ENCODE data around the gene KXD1.
A peak's percentile ranks its signal among the peaks of the same experiment; 100 is the strongest.
"Not testable (repeated sequence)": the region's sequence is repeated elsewhere in the genome, so short reads cannot be mapped to it uniquely, and the experiment has no call there.

Gene KXD1

GRCh38 chr19:18539372-18539771 is 18.3 kb upstream of the KXD1 start:
- H3K36me3 ChIP-seq (ENCODE audit: control insufficient read depth, insufficient read depth, low read length): peaks cover 30% of the 10 kb centered on the region
- no peak overlapping the region for H3K4me3 ChIP-seq (replicated peaks; ENCODE audit: low read depth, low read length)
- no peaks in the 10 kb centered on the region for H3K27me3 ChIP-seq (replicated peaks; ENCODE audit: control insufficient read depth, insufficient read depth, low read length)
- no peak for DNase-seq (ENCODE audit: extremely low read depth, insufficient read length)
- no peak for TF ChIP-seq CTCF (IDR thresholded peaks at IDR 0.05; ENCODE audit: insufficient read depth, low read length, poor library complexity, severe bottlenecking)

- not testable (repeated sequence) for DNase-seq (ENCODE audit: extremely low read depth, insufficient read length); H3K27me3 ChIP-seq (replicated peaks; ENCODE audit: control insufficient read depth, insufficient read depth, low read length); H3K4me3 ChIP-seq (replicated peaks; ENCODE audit: low read depth, low read length)
- peaks cover 30% of the 10 kb centered on the region for H3K36me3 ChIP-seq (ENCODE audit: control insufficient read depth, insufficient read depth, low read length)
These were observed 17.5 kb upstream of the KXD1 start for GRCh38 chr19:18540200-18540599.

GRCh38 chr19:18541258-18541991 is 16.2 kb upstream of the KXD1 start:
- Histone ChIP-seq H3K4me3 (replicated peaks; ENCODE audit: low read depth, low read length) (no peak overlapping the region), H3K36me3 (ENCODE audit: control insufficient read depth, insufficient read depth, low read length) (peaks cover 24% of the 10 kb centered on the region), H3K27me3 (replicated peaks; ENCODE audit: control insufficient read depth, insufficient read depth, low read length) (no peaks in the 10 kb centered on the region)
- no peak for DNase-seq (ENCODE audit: extremely low read depth, insufficient read length)
- TF ChIP-seq CTCF (IDR thresholded peaks at IDR 0.05; ENCODE audit: insufficient read depth, low read length, poor library complexity, severe bottlenecking): no peak

- H3K27me3 ChIP-seq (replicated peaks; ENCODE audit: control insufficient read depth, insufficient read depth, low read length): no peaks in the 10 kb centered on the region
- no peak for DNase-seq (ENCODE audit: extremely low read depth, insufficient read length)
- H3K4me3 ChIP-seq (replicated peaks; ENCODE audit: low read depth, low read length): peak overlapping the region; percentile 87
- TF ChIP-seq CTCF (IDR thresholded peaks at IDR 0.05; ENCODE audit: insufficient read depth, low read length, poor library complexity, severe bottlenecking): no peak
- H3K36me3 ChIP-seq (ENCODE audit: control insufficient read depth, insufficient read depth, low read length): peaks cover 19% of the 10 kb centered on the region
These were observed 15.4 kb upstream of the KXD1 start for GRCh38 chr19:18541992-18542940.

GRCh38 chr19:18542941-18543813 is 14.5 kb upstream of the KXD1 start, which contains the start of gene FKBP8:
FKBP8 (minus strand) TSS chr19:18543573; CDS start chr19:18541970, 1,603 bp downstream.
- Histone ChIP-seq H3K4me3 (replicated peaks; ENCODE audit: low read depth, low read length) (peak within 1 kb of the TSS; percentile 87), H3K36me3 (ENCODE audit: control insufficient read depth, insufficient read depth, low read length) (peaks cover 15% of the 10 kb centered on the region), H3K27me3 (replicated peaks; ENCODE audit: control insufficient read depth, insufficient read depth, low read length) (no peaks in the 10 kb centered on the region)
- TF ChIP-seq CTCF (IDR thresholded peaks at IDR 0.05; ENCODE audit: insufficient read depth, low read length, poor library complexity, severe bottlenecking): no peak
- DNase-seq (ENCODE audit: extremely low read depth, insufficient read length): peak; percentile 90

Measured in GM06990 (cell line).